Cardiac fibroblast (primary cell): ENCODE results near the gene NPAS2.

Experiments used
- DNase-seq, 2 donors: peaks; one replicate each; pipeline versions ENCODE4 v3.0.0 to v3.0.0-alpha.2; 2010; ENCODE audit warnings: low read depth in 2 of 2
- H3K4me3 ChIP-seq, 2 donors: replicated peaks in 1 of 2; 1 replicate in 1 of 2; 2 replicates in 1 of 2; pipeline ENCODE4 v1.5.1; 2011; ENCODE audit warnings: low read depth in 2 of 2, low read length in 2 of 2, mild to moderate bottlenecking in 2 of 2, moderate library complexity in 1 of 2
- CTCF ChIP-seq: IDR thresholded peaks from one replicate; pipeline ENCODE4 v1.5.1; 2011; ENCODE audit warnings: low read depth, mild to moderate bottlenecking, low read length, inconsistent platforms

The NPAS2 gene

GRCh38 chr2:100972452-100972851, 152.5 kb downstream of the NPAS2 start:
- H3K4me3 ChIP-seq, result no peak overlapping the region
- DNase-seq, result no peak
- no peak for TF ChIP-seq CTCF

- no peak for TF ChIP-seq CTCF
- H3K4me3 ChIP-seq, result no peak overlapping the region
- DNase-seq, result no peak
Observed at GRCh38 chr2:100974712-100975520, 155.0 kb downstream of the NPAS2 start.

GRCh38 chr2:100975521-100975785, 155.5 kb downstream of the NPAS2 start:
- no peak for TF ChIP-seq CTCF
- no peak for DNase-seq
- H3K4me3 ChIP-seq, result no peak overlapping the region

GRCh38 chr2:100976061-100976460, 156.1 kb downstream of the NPAS2 start:
- no peak for TF ChIP-seq CTCF
- H3K4me3 ChIP-seq, result no peak overlapping the region
- DNase-seq, result no peak

- peak in 1 of 2 donors; percentile 18 for DNase-seq
- TF ChIP-seq CTCF, result no peak
- no peak overlapping the region for H3K4me3 ChIP-seq
Observed at GRCh38 chr2:100976645-100977391, 156.9 kb downstream of the NPAS2 start.

GRCh38 chr2:100977511-100977910, 157.6 kb downstream of the NPAS2 start:
- no peak overlapping the region for H3K4me3 ChIP-seq
- no peak for DNase-seq
- TF ChIP-seq CTCF, result no peak
